VCaP (cell line): ENCODE results near the gene SFRP2.
A peak's percentile ranks its signal among the peaks of the same experiment; 100 is the strongest.

Experiments
- H3K27ac ChIP-seq: fragments of 450-650 bp; 2 replicates; pipeline ENCODE4 v1.5.1; 2017
- TF ChIP-seq, protein P1 (sequence below): fragments of 450-650 bp; conservative IDR thresholded peaks from 2 replicates; pipeline ENCODE4 v1.5.1; 2017; ENCODE audit warnings: mild to moderate bottlenecking, moderate library complexity

SFRP2 gene

DNA sequence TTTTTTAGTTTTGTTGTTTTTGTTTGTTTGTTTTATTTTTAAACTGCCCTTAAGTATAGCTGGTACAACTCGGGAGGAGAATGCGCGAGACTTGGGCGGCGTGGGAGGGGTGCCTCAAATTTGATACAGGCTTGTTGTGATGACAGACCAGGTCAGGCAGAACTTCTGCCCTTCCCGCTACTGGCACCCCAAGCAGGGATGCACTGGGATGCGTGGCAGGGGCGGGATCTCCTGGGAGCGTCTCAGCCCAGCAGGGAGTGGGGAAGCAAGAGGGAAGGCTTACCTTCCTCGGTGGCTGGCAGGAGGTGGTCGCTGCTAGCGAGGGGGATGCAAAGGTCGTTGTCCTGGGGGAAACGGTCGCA is 851 bp downstream of the SFRP2 start:
- TF ChIP-seq, protein P1, sequence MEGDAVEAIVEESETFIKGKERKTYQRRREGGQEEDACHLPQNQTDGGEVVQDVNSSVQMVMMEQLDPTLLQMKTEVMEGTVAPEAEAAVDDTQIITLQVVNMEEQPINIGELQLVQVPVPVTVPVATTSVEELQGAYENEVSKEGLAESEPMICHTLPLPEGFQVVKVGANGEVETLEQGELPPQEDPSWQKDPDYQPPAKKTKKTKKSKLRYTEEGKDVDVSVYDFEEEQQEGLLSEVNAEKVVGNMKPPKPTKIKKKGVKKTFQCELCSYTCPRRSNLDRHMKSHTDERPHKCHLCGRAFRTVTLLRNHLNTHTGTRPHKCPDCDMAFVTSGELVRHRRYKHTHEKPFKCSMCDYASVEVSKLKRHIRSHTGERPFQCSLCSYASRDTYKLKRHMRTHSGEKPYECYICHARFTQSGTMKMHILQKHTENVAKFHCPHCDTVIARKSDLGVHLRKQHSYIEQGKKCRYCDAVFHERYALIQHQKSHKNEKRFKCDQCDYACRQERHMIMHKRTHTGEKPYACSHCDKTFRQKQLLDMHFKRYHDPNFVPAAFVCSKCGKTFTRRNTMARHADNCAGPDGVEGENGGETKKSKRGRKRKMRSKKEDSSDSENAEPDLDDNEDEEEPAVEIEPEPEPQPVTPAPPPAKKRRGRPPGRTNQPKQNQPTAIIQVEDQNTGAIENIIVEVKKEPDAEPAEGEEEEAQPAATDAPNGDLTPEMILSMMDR, result no peak
- H3K27ac ChIP-seq, result no peak overlapping the region

DNA sequence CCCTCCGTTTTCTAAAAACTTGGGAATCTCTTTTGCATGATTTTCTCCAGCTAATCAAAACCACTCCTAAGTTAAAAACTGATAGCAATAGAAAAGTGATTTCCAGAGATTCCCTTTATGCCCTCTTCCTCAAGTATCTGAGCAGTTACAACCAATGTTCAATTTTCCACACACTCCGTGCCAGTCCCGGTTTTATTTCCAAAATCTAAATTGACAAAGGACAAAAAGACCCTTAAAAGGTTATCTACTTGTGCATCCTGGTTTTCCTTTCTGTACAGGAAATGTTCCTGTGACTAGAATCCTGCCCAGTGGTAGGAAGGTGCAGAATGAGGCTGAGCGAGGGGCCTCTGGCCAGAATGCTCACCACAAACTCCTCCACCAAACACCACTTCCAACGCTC is 1.3 kb downstream of the SFRP2 start:
- no peak overlapping the region for H3K27ac ChIP-seq
- TF ChIP-seq, protein P1, result no peak

DNA sequence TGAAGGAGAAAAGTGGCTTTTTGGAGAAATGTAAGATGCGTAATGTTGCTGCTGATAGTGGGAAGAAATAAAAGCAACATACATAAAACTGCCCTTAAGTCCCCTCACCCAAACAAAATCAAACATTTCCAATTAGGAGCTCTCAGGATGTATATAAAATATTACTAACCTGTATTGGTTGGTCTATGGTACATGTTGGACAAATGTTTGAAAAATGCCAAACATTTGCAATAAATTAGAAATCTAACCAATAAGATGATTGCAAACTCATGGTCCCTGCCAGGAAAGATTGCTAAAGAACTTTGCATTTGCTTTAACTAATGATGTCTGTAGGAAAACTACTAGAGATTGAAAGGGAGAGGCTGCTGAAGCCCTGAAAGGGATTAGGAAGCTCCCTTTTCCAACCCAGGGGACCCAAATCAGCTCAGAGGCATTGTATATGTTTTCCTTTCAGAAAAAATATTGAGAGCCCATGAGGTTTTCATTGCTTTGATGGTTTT is 1.8 kb downstream of the SFRP2 start:
- H3K27ac ChIP-seq, result no peak overlapping the region
- TF ChIP-seq, protein P1, result no peak

DNA sequence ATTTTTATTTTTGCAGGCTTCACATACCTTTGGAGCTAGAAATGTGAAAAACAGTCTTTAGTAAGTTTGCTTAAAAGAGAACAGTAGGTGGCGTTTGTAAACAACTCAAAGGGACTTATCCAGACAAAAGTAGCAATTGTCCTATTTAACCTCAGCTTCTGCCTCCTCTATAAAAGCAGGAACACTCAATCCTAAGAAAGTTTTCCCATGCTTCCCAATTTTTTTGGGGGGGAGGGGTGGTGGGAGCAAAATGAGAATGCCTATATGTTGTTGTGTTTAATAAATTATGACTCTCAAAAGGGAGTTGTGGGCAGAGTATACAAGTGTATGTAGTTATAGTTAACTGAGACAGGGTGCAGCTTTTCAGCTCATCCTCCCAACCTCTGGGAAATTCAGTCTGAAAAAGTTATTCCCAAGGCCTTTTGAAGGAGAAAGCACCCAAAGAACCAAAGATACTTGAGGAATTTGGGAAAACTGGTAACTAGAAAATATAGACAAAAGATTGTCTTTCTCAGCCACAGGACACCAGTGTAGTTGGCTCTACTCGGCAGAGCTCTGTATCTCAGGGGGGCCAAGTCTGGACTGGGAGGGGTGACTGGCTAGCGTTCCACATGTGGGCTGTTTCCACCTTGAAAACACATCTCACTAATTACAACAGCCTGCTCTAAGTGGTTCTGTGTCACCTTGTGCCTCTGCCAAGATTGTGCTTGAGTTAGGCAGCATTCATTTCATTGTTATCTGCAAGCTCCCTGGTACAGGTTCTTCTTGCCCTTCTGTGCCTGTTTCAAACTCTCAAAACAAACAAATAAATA is 2.8 kb downstream of the SFRP2 start:
- TF ChIP-seq, protein P1, result peak; percentile 72
- H3K27ac ChIP-seq, result no peak overlapping the region

DNA sequence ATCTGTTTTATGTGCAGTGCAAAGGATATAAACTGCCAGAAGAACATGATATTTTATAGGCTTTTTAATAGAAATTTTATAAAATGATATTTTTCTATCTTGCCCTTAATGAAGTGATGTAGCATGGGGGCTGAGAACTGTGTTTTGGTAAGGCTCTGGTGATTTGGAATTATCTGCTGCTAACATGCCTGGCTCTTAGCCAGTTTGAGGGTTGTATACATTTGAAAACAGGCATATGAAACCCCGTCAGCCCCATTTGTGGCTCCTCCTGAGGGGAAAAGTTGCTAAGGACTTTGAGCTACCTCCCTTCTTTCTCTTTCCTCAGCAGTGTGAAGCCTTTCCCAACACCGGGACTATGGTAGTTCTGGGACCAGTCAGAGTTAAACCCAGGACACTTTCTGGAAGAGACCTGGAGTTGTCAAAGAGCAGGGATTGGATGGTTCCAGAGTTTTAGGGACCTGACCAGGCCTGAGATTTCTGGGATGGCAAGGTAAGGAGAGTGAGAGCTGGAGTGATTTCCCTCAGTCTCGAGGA is 4.7 kb downstream of the SFRP2 start:
- TF ChIP-seq, protein P1, result no peak
- H3K27ac ChIP-seq, result no peak overlapping the region

DNA sequence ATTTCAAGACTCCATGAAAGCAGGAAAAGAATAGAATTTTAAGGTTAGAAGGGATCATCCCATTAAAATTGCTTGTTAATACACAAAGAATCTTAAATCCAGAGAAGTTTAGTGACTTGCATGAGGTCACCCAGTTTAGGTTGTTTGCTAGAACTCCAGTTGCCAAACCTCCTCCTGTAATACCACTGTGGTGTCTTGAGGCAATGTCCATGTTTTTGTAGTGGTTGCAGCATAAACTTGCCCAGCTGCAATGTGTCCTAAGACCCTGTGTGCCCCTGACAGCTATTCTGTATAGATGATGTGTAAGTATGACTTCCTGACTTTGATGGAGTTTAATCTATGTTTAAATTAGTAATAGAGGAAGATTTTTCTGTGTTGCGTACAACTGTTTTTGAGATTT is 6.3 kb downstream of the SFRP2 start:
- TF ChIP-seq, protein P1, result no peak
- no peak overlapping the region for H3K27ac ChIP-seq

DNA sequence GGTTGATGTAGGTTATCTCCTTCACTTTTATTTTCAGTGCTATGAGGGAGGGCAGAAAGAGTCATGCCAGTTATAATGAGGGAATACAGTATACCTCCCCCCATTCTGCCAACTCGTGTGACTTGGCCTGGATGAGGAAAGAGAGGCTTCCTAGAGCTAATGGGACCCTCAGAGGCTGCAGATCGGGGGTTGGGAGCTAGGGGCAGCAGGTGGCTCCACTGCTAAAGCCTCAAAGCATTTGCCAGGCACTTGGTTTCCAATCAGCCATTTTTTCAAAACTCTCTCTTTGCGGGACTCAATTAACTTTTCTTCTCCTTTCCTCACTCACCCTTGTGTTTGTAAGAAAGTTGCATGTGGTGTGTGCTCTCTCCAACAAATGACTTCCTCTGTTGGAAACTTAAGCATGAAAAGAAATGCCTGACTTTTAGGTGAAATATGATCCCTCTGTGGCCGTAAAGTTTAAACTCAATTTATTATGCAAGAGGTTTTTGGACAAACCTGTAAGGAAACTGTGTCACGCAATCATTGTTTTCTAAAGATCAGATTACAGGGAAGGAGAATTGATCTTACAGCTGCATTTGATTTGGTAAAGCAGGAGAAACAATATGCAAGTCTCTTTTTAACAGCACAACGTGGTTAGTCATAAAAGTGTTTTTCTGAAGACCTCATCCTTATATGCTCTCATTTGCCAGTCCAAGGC is 7.0 kb downstream of the SFRP2 start:
- no peak overlapping the region for H3K27ac ChIP-seq
- TF ChIP-seq, protein P1, result no peak
